DMS53 (cell line): ENCODE measurements around the gene ADGRV1.

Experiments used
- DNase-seq: peaks from one replicate; lab custom pipeline; 2025; lab: John Stamatoyannopoulos, UW

The ADGRV1 gene

GRCh38 chr5:91174396-91174795 lies 615.8 kb downstream of the ADGRV1 start:
- DNase-seq = no peak

GRCh38 chr5:91175708-91176107 lies 617.1 kb downstream of the ADGRV1 start:
- no peak for DNase-seq

- no peak for DNase-seq
Measured at GRCh38 chr5:91176288-91177016, 617.9 kb downstream of the ADGRV1 start.

DNA sequence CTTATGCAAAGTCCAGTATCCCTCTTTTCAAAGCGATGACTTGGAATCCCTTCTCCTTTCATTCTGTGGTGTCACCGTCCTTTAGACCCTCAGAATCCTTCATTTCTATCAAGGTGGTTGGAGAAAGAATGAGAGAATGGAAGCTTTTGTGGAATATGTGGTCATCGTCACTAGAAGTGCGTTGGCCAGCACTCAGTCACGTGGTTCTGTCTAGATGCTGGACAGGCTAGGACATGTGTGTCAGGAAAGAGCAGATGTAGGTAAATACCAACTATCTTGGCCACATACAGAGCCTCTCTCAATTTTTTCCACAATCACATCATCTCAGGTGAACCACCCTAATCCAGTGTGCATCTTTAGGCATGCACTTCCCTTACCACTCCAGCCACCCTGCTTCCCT lies 618.5 kb downstream of the ADGRV1 start:
- DNase-seq = no peak

DNA sequence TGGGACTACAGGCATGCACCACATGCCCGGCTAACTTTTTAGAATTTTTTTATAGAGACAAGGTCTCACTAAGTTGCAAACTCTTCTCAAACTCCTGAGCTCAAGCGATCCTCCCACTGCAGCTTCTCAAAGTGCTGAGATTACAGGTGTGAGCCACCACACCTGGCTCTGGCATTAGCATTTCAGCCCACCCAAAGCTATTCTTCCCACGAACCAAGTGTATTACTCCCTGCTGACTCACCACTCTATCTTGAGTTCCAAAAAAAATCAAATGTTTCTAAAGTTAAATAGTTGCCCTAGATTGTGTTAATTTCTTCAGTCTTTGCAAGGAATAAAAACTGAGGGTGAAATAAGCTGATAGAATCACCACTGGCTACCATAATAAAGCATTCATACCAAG lies 619.0 kb downstream of the ADGRV1 start:
- no peak for DNase-seq

GRCh38 chr5:91178461-91178860 lies 619.9 kb downstream of the ADGRV1 start:
- no peak for DNase-seq

DNA sequence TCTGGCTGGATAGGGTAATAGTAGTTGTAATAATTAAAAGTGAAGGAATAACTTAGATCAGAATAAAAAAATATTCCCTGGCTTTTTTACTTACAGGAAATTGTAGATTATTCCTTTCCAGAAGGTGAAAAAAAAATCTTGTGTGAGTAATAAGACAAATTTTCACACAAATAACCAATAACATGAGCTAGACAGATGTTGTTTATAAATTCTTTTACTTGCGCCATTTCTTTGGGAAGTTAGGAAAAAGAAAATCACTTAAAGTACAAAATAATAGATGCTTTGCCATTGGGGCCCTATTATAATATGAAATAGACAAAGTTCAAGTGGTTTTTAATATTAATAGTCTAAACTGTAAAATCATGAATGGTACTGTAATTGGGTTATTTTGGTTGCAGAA lies 620.4 kb downstream of the ADGRV1 start:
- DNase-seq = no peak

- DNase-seq = no peak
Measured at GRCh38 chr5:91180506-91180905, 621.9 kb downstream of the ADGRV1 start.

GRCh38 chr5:91182763-91183162 lies 624.2 kb downstream of the ADGRV1 start:
- peak; percentile 25 for DNase-seq

DNA sequence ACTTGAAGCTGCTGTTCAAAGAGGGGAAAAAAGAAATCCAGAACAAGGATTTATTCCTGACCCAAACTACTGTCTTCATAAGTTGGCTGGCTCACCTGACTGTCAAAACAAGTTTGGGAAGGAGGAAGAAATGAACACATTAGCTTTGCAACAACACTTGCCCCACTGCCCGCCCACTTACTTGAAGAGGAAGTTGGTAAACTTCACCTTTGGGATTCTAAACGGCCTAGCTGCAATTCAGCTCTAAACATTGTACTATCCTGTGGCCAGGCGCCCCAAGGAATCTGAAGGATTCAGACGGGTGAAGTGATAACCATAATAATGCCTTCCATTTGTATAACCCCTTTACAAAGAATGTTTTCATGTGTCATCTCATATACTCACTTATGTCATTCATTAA lies 625.1 kb downstream of the ADGRV1 start:
- no peak for DNase-seq

- no peak for DNase-seq
Measured at GRCh38 chr5:91186101-91186500, 627.5 kb downstream of the ADGRV1 start.

GRCh38 chr5:91187032-91187431 lies 628.4 kb downstream of the ADGRV1 start:
- no peak for DNase-seq

GRCh38 chr5:91188755-91189154 lies 630.2 kb downstream of the ADGRV1 start:
- peak; percentile 38 for DNase-seq

GRCh38 chr5:91189480-91190313 lies 631.1 kb downstream of the ADGRV1 start:
- no peak for DNase-seq

DNA sequence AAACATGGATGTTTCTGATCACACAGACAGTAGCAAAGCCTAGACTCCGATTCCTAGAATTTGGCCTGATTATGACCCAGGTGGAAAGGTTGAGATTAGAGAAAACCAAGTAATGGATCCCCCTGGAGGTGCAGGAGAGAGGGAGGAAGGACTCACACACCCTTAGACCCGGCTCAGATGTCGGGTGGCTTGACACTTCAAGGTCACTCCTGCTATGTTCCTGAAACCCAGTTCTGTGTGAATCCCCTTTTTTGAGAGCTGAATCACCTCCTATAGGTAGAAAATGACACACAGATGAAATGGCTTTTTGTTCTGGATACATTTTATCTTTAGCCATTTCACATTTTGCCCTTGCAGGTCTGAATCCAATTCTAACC lies 631.7 kb downstream of the ADGRV1 start:
- DNase-seq = no peak

DNA sequence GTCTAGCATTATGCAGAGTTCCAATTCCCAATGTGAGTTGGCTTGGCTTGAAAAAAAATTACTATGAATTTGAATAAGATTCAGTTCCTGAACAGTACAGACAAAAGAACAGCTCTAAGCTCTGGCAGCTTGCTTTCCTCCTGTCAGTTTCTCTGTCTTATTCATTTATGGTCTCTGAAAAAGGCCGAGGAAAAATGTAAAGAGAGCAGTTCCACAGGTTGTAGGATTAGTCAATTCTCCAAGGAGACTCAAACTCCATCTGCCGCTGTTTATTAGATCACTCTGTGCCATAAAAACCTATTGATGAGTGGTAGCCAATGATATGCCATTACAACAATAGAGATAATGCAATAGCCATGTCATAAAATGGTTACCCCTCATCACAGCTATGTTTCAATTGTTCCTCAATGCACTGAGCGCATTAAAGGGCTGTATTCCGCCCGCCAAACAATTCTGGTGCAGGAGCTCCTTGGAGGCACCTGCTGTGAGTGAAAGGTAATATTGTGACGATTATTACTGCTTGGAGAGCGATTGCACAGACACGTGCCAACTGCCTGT lies 636.3 kb downstream of the ADGRV1 start:
- no peak for DNase-seq

- DNase-seq = no peak
Measured at GRCh38 chr5:91200692-91201091, 642.1 kb downstream of the ADGRV1 start.

DNA sequence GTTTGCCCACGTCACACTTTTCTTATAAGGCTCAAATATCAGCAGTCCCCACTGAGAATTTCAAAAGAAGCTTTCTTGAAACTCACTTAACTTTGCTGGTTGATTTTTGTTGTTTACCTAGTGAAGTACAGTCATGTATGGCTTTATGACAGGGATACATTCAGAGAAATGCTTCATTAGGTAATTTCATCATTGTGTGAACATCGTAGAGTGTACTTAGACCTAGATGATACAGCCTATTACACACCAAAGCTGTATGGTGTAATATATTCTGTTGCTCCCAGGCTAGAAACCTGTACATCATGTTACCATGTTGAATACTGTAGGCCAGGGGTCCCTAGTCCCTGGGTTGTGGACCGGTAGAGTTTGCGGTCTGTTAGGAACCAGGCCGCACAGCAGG lies 647.5 kb downstream of the ADGRV1 start:
- no peak for DNase-seq

GRCh38 chr5:91206734-91207133 lies 648.1 kb downstream of the ADGRV1 start:
- DNase-seq = no peak

DNA sequence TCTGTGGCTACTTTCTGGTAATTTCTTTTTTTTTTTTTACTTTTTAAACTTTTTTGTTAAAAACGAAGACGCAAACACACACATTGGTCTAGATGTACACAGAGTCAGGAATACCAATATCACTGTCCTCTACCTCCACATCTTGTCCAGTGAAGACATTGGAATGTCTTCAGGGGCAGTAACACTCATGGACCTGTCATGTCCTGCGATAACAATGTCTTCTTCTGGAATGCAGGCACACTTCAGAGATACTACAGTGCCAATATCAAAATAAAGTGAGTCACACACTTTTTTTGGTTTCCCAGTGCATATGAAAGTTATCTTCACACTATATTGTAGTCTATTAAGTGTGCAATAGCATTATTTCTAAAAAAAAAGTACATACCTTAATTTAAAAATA lies 648.7 kb downstream of the ADGRV1 start:
- no peak for DNase-seq

GRCh38 chr5:91211997-91212713 lies 653.6 kb downstream of the ADGRV1 start:
- no peak for DNase-seq

DNA sequence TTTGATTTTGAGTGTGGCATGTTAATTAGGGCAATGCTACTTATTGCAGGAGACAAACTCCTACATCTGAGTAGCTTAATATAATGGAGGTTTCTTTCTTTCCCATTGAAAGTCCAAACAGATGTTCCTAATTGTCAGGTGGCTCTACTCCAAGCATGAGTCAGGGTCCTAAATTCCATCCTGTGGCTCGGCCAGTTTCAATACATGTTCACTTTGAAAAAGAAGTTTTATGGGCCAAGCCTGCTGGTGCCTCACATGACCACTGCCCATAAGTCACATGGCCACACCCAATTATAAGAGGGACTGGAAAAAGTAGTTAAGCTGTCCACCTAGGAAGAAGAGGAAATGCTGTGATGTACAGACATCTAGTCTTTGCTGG lies 654.1 kb downstream of the ADGRV1 start:
- no peak for DNase-seq
